CD4-positive, alpha-beta T cell (primary cell): ENCODE results near the gene PRTN3. TPM values are rescaled to one million over a fixed set of nuclear protein-coding genes. Genes with fewer than 3 reads are reported as not detected.

ENCODE experiments used
- ATAC-seq: fragments of 200-7000 bp; cut with Tn5 transposase; one replicate; pipeline ENCODE4 v1.10.0; 2022; ENCODE audit warnings: mild to moderate bottlenecking; ENCODE audit not compliant: poor library complexity
- CTCF ChIA-PET: fragments of 350-600 bp; sonication (Branson Sonifier 250); formaldehyde crosslinking; loops from one replicate; lab custom pipeline; 2021; ENCODE audit warnings: antibody characterized with exemption, inconsistent platforms; lab: Charles Lee
- POLR2A ChIA-PET: fragments of 350-600 bp; sonication (Branson Sonifier 250); formaldehyde crosslinking; loops from one replicate; lab custom pipeline; 2021; ENCODE audit warnings: antibody characterized with exemption, inconsistent platforms; lab: Charles Lee
- DNase-seq, 14 experiments: peaks; one replicate each; pipeline ENCODE4 v3.0.0-alpha.2; 2013 to 2020; ENCODE audit warnings: mixed read lengths in 2 of 14
- H3K27ac ChIP-seq, 2 donors: one replicate each; pipeline versions ENCODE4 v1.5.1 to v1.7.0; 2013; ENCODE audit warnings: low read length in 2 of 2, low read depth in 1 of 2, mild to moderate bottlenecking in 1 of 2
- H3K27me3 ChIP-seq, 2 experiments: 1 replicate in 1 of 2; 2 replicates in 1 of 2; pipeline versions ENCODE4 v1.6.1 to v1.7.0; 2013; ENCODE audit warnings: low read length in 2 of 2, control low read depth in 1 of 2, mild to moderate bottlenecking in 1 of 2, moderate library complexity in 1 of 2; ENCODE audit not compliant: insufficient read depth in 2 of 2, control insufficient read depth in 1 of 2
- H3K36me3 ChIP-seq: one replicate; pipeline ENCODE4 v1.6.1; 2013; ENCODE audit warnings: low read length, control low read depth; ENCODE audit not compliant: insufficient read depth
- H3K4me1 ChIP-seq: one replicate; pipeline ENCODE4 v1.6.1; 2013; ENCODE audit warnings: low read length, control low read depth; ENCODE audit not compliant: insufficient read depth
- H3K4me3 ChIP-seq: one replicate; pipeline ENCODE4 v1.5.1; 2013; ENCODE audit warnings: mild to moderate bottlenecking, low read length, moderate library complexity
- H3K9me3 ChIP-seq, 2 experiments: 1 replicate in 1 of 2; 2 replicates in 1 of 2; pipeline versions ENCODE4 v1.6.1 to v1.7.0; 2013; ENCODE audit warnings: low read length in 2 of 2, mild to moderate bottlenecking in 2 of 2, control low read depth in 1 of 2, moderate library complexity in 1 of 2; ENCODE audit not compliant: control insufficient read depth in 1 of 2, insufficient read depth in 1 of 2
- H3K27ac Mint-ChIP-seq: one replicate; pipeline ENCODE4 v1.8.0; 2020; ENCODE audit warnings: mixed read lengths
- H3K27me3 Mint-ChIP-seq: one replicate; pipeline ENCODE4 v1.8.0; 2021; ENCODE audit warnings: mixed read lengths
- H3K36me3 Mint-ChIP-seq: one replicate; pipeline ENCODE4 v1.8.0; 2021; ENCODE audit warnings: low read depth, mixed read lengths
- H3K4me1 Mint-ChIP-seq: one replicate; pipeline ENCODE4 v1.8.0; 2021; ENCODE audit warnings: low read depth, mixed read lengths
- H3K4me3 Mint-ChIP-seq: one replicate; pipeline ENCODE4 v1.8.0; 2020; ENCODE audit warnings: mild to moderate bottlenecking, mixed read lengths
- H3K9me3 Mint-ChIP-seq: one replicate; pipeline ENCODE4 v1.8.0; 2020; ENCODE audit warnings: mixed read lengths
- CTCF ChIP-seq: fragments of 200-600 bp; IDR thresholded peaks from one replicate; pipeline ENCODE4 v1.8.0; 2022; ENCODE audit warnings: antibody characterized with exemption, mild to moderate bottlenecking
- intact Hi-C, 2 experiments: fragments of 100-400 bp; cut with DNase I in 1 of 2; cut with micrococcal nuclease in 1 of 2; formaldehyde crosslinking; loops; one replicate each; pipeline versions ENCODE4 v1.15.1 to v1.9.0; 2023 to 2025; cut with DNase I, micrococcal nuclease
- total RNA-seq, 174 experiments: library from RNA in 2 of 174; stranded (reverse) in 2 of 174; gene quantifications; one replicate each; pipeline ENCODE4 v1.2.3 and lab custom pipeline; 2021 to 2026

Gene PRTN3
- total RNA-seq, 2 experiments from 2014 or later: not detected

GRCh38 chr19:863315-863620 is 22.5 kb downstream of the PRTN3 start:
- H3K9me3 Mint-ChIP-seq: no peaks in the 10 kb centered on the region
- ChIA-PET POLR2A (interaction anchor here (0.6 to 2.8 kb wide), 25 partner anchors 10 to 406 kb away, joined by 3 to 40 read pairs (median 4); partner anchors contain the start of genes ABCA7, ARHGAP45, CIRBP and MED16), CTCF (interaction anchor here (0.6 to 2.4 kb wide), 21 partner anchors 9 to 268 kb away, joined by 3 to 52 read pairs (median 5); partner anchors contain the start of genes ARHGAP45, KISS1R, MED16 and RNU6-9)
- TF ChIP-seq CTCF: no peak
- Histone ChIP-seq H3K27me3 (peaks cover 9 to 16% of the 10 kb centered on the region in 2 experiments), H3K9me3 (peaks cover 0 to 10% of the 10 kb centered on the region in 2 experiments), H3K4me3 (peak overlapping the region; percentile 21), H3K4me1 (peaks cover 41% of the 10 kb centered on the region), H3K36me3 (peaks cover 8% of the 10 kb centered on the region), H3K27ac (no peak overlapping the region)
- H3K27ac Mint-ChIP-seq: peak overlapping the region; percentile 87
- DNase-seq: no peak
- no peak for ATAC-seq
- H3K4me3 Mint-ChIP-seq: peak overlapping the region; percentile 30
- intact Hi-C loops: loop anchor here (1.0 to 5.0 kb wide), 6 partner anchors 30 to 138 kb away; partner anchors contain the start of genes MED16 (in 2 of the 2), RNU6-9 (in 2 of the 2) and WDR18 (in 1 of the 2)
- peaks cover 8% of the 10 kb centered on the region for H3K36me3 Mint-ChIP-seq
- peaks cover 26% of the 10 kb centered on the region for H3K4me1 Mint-ChIP-seq
- peaks cover 6% of the 10 kb centered on the region for H3K27me3 Mint-ChIP-seq

GRCh38 chr19:866769-867300 is 26.0 kb downstream of the PRTN3 start:
- Mint-ChIP-seq H3K9me3 (no peaks in the 10 kb centered on the region), H3K4me1 (peaks cover 29% of the 10 kb centered on the region), H3K4me3 (no peak overlapping the region), H3K27ac (no peak overlapping the region), H3K27me3 (no peaks in the 10 kb centered on the region), H3K36me3 (peaks cover 23% of the 10 kb centered on the region)
- Histone ChIP-seq H3K9me3 (peaks cover 0 to under 1% of the 10 kb centered on the region in 2 experiments), H3K27me3 (no peaks in the 10 kb centered on the region), H3K27ac (no peak overlapping the region), H3K4me3 (no peak overlapping the region), H3K4me1 (peaks cover 21% of the 10 kb centered on the region), H3K36me3 (peaks cover 37% of the 10 kb centered on the region)
- POLR2A ChIA-PET: interaction anchor here (0.8 kb wide), 1 partner anchor 53 kb away, joined by 3 read pairs; no protein-coding TSS in a partner anchor
- CTCF ChIA-PET: interaction anchor here (0.6 kb wide), 1 partner anchor 97 kb away, joined by 3 read pairs; no protein-coding TSS in a partner anchor
- intact Hi-C loops: no loop called here
- DNase-seq: no peak
- no peak for TF ChIP-seq CTCF
- ATAC-seq: no peak

DNA sequence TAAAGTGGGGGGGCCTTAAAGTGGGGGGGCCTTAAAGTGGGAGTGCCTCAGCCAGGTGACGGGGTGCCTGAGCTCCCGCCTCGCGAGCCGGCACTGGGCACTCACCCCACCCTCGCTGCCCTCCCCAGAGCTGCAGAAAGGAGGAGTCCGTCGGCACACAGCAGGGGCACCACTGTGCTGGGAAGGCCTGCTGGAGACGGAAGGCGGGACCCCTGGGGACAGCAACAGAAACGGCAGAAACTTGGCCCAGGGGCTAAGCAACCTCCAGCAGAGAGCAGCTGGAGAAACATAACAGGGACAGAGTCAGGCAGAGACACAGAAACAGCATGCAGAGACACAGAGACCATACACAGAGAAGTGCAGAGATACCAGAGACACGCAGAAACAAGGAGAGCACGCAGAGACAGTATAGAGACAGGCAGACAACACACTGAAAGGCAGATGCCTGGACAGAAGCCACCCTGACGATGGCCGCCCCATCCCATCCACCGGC is 26.5 kb downstream of the PRTN3 start:
- Histone ChIP-seq H3K9me3 (no peaks in the 10 kb centered on the region), H3K4me1 (peaks cover 26% of the 10 kb centered on the region), H3K36me3 (peaks cover 37% of the 10 kb centered on the region), H3K4me3 (no peak overlapping the region), H3K27me3 (no peaks in the 10 kb centered on the region), H3K27ac (no peak overlapping the region)
- peaks cover 32% of the 10 kb centered on the region for H3K4me1 Mint-ChIP-seq
- peak overlapping the region; percentile 27 for H3K27ac Mint-ChIP-seq
- H3K9me3 Mint-ChIP-seq: no peaks in the 10 kb centered on the region
- ChIA-PET CTCF (interaction anchor here (0.6 kb wide), 1 partner anchor 98 kb away, joined by 3 read pairs; no protein-coding TSS in a partner anchor), POLR2A (interaction anchor here (0.8 kb wide), 1 partner anchor 52 kb away, joined by 3 read pairs; no protein-coding TSS in a partner anchor)
- intact Hi-C loops: no loop called here
- no peaks in the 10 kb centered on the region for H3K27me3 Mint-ChIP-seq
- DNase-seq (no peak), ATAC-seq (no peak)
- no peak for TF ChIP-seq CTCF
- H3K4me3 Mint-ChIP-seq: no peak overlapping the region
- H3K36me3 Mint-ChIP-seq: peaks cover 23% of the 10 kb centered on the region
